Mucosa of descending colon (tissue), 3 donors: ENCODE measurements around the gene NFIC. TPM values are rescaled to one million over a fixed set of nuclear protein-coding genes. Genes with fewer than 3 reads are reported as not detected.

Source experiments
- ATAC-seq: fragments of 200-7000 bp; cut with Tn5 transposase; one replicate; pipeline ENCODE4 v1.9.1; 2020; ENCODE audit warnings: mild to moderate bottlenecking, moderate library complexity
- DNase-seq, 3 donors: peaks; one replicate each; pipeline ENCODE4 v3.0.0-alpha.2; 2020
- H3K36me3 ChIP-seq: fragments of 200-600 bp; one replicate; pipeline ENCODE4 v1.8.0; 2021; ENCODE audit warnings: low read depth, mild to moderate bottlenecking
- H3K4me1 ChIP-seq: fragments of 200-600 bp; one replicate; pipeline ENCODE4 v1.8.0; 2021; ENCODE audit warnings: low read depth, mild to moderate bottlenecking
- H3K4me3 ChIP-seq: fragments of 200-600 bp; one replicate; pipeline ENCODE4 v1.8.0; 2021; ENCODE audit warnings: mild to moderate bottlenecking
- H3K9me3 ChIP-seq: fragments of 200-600 bp; one replicate; pipeline ENCODE4 v1.8.0; 2021; ENCODE audit warnings: mild to moderate bottlenecking
- intact Hi-C, 2 donors: fragments of 100-400 bp; cut with DNase I in 1 of 2; cut with micrococcal nuclease in 1 of 2; formaldehyde crosslinking; loops; one replicate each; pipeline versions ENCODE4 v1.11.0 to v1.11.1; 2022; cut with DNase I, micrococcal nuclease
- long read RNA-seq, 2 donors: library from polyadenylated mRNA; unstranded; transcript quantifications; one replicate each; pipeline ENCODE4 v2.0.0, GENCODE V29; 2019 to 2021
- total RNA-seq, 3 donors: library from RNA; stranded (reverse); fragmentation: NEBNext Ultra II Directional in 2 of 3; extraction: Animal tissue kit (Norgen Biotek cat#: 25700) in 2 of 3; gene quantifications; one replicate each; pipeline versions ENCODE4 v1.2.1 to v1.2.4, GENCODE V29; 2021 to 2023
- TF ChIP-seq, protein P1 (sequence below): fragments of 200-600 bp; IDR thresholded peaks from one replicate; pipeline ENCODE4 v1.8.0; 2022; ENCODE audit warnings: antibody characterized with exemption, mild to moderate bottlenecking
- donor health status: DM: no; HTN: no; CAD: no; lungs with moderate emphysema.
- donor health status: DM: no; HTN: no; CAD: no.
- donor health status: DM: no; HTN: yes; CAD: no.

Gene NFIC
- total RNA-seq = 100 to 1,000 TPM in 1 of 3 donors, 10 to 100 TPM in 2; 38.4 to 210 (median 79.3) TPM
- long read RNA-seq, donor 1, full-length matches to known transcripts = 29 of 103 reads
- long read RNA-seq, donor 1, partial matches to known transcripts = 16 of 103 reads
- long read RNA-seq, donor 1, other reads (novel, unspliced or antisense) = 58 of 103 reads
- long read RNA-seq, donor 2, full-length matches to known transcripts = 38 of 71 reads
- long read RNA-seq, donor 2, partial matches to known transcripts = 7 of 71 reads
- long read RNA-seq, donor 2, other reads (novel, unspliced or antisense) = 26 of 71 reads

DNA sequence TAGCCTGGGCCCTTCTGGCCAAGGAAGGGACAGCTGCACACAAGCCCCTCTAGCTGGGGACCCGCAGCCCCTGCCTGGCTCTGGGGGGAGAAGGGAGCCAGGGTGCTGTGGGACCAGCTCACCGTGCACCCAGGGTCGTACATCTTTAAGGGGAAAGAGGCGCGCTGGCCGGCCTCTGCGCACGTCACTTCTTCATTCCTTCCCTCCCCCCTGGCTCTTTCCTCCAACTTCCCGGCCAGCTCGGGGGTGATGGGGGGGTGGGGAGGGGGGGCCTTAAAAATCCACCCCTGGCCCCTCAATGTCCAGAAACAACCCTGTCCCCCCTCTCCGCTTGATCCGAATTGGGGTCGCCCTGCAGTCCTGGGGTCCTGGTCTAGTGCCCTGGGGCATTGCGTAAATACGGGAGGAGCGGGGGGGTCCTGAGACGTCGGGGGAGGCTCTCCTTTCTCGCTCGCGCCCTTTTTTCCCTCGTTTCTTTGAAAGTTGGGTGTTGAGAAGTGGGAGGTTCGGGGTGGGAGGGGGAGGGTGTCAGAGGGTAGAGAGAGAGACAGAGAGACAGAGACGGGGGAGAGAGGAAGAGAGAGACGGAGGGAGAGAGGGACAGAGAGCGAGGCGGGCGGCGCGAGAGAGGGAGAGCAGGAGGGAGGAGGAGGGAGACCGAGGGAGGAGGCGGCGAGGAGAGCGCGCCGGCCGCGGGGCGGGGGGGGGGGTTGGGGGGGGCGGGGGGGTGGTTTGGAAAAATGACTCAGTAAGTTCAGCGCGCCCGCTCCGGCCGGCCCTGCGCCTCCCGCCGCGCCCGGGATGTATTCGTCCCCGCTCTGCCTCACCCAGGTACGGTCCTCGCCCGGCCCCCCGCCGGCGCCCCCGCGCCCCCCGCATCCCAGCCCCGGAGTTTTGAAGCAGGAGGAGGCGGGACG is at the start of gene NFIC:
NFIC (plus strand) TSS at position 748 of the 917 bp plus-strand sequence; CDS start at position 802, 54 bp downstream.
- no peaks in the 10 kb centered on the region for H3K9me3 ChIP-seq
- DNase-seq (peak; percentile 70 to 80 (median 76)), ATAC-seq (peak; percentile 72)
- no peaks in the 10 kb centered on the region for H3K36me3 ChIP-seq
- intact Hi-C loops = loop anchor here in 1 of 2 donors (10.0 kb wide), 1 partner anchor 59 kb away; no protein-coding TSS in a partner anchor
- peak within 1 kb of the TSS; percentile 40 for H3K4me3 ChIP-seq
- TF ChIP-seq, protein P1, sequence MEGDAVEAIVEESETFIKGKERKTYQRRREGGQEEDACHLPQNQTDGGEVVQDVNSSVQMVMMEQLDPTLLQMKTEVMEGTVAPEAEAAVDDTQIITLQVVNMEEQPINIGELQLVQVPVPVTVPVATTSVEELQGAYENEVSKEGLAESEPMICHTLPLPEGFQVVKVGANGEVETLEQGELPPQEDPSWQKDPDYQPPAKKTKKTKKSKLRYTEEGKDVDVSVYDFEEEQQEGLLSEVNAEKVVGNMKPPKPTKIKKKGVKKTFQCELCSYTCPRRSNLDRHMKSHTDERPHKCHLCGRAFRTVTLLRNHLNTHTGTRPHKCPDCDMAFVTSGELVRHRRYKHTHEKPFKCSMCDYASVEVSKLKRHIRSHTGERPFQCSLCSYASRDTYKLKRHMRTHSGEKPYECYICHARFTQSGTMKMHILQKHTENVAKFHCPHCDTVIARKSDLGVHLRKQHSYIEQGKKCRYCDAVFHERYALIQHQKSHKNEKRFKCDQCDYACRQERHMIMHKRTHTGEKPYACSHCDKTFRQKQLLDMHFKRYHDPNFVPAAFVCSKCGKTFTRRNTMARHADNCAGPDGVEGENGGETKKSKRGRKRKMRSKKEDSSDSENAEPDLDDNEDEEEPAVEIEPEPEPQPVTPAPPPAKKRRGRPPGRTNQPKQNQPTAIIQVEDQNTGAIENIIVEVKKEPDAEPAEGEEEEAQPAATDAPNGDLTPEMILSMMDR = no peak
- H3K4me1 ChIP-seq = peaks cover 8% of the 10 kb centered on the region

DNA sequence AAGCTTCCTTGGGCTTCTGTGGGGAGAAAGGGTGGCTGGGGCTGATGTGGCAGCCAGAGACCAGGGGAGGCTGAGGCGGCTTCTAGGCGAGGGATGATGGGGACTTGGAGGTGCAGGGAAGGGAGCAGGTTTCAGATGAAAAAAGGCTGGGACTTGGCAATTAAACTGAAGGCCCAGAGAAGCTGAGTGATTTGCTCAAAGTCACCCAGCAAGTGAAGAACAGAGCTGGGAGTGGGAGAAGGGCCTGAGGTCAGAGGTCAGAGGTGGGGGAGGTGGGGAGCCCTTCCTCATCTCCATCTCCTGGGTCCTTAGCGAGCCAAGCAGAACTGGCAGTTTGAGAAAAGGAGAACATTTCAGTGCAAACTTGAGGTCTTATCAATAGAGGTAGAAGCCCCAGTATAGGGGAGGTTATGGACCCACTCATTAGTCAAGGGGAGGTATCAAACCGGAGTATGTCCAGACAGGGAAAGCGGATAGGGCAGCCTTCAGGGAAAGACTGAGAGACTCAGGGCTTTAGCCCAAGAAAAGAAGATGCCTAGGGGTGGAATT is 49.6 kb upstream of the NFIC start:
- intact Hi-C loops = no loop called here
- no peak overlapping the region for H3K4me3 ChIP-seq
- H3K4me1 ChIP-seq = no peaks in the 10 kb centered on the region
- no peaks in the 10 kb centered on the region for H3K9me3 ChIP-seq
- no peak for DNase-seq
- H3K36me3 ChIP-seq = no peaks in the 10 kb centered on the region
- TF ChIP-seq, protein P1 = no peak
- ATAC-seq = no peak

DNA sequence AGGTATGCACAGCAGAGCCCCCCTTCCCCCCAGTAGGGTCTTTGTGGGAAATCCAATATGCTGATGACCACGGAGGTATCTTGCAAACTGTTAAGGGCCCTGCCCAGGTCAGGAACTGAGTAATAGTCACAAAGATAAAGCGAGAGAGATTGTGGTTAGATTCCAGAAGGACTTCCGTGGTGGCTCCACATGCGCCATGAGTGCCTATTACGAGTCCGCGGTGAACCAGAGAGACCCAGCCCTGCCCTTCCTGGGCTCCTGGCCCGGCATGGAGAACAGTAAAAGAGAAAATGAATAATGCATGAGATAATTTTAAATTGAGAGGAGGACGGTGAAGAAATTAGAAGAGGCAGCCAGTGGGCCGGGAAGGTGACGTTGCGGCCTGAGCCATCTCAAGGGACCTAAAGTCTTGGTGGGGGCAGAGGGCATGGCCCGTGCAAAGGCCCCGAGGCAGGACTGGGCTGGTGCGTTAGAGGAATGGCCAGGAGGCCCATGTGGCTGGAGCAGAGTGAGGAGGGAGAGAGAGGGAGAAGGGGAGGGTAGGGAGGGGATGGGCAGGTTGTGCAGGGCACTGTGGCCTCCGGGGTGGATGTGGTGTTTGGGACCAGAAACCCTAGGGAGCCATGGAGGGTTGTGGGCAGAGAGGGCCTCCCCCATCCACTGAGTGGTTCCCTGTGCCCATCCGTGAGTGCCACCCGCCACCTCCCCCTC is 46.6 kb upstream of the NFIC start:
- ATAC-seq (no peak), DNase-seq (no peak)
- Histone ChIP-seq H3K4me1 (no peaks in the 10 kb centered on the region), H3K9me3 (no peaks in the 10 kb centered on the region), H3K36me3 (no peaks in the 10 kb centered on the region), H3K4me3 (no peak overlapping the region)
- TF ChIP-seq, protein P1 = no peak
- intact Hi-C loops = no loop called here

DNA sequence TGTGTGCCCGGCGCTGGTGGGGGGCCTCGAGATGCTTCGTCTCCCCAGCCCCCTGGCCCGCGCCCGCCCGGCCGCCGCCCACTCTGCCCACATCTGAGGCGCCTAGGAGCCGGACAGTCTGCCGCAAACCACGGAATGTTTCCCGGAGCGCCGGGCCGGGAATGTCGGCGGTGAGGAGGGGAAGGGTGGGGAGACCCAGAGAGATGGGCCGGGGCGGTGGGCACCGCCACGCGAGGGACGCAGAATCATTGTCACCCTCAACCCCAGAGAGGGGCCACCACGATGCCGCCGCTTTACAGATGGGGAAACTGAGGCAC is 46.1 kb upstream of the NFIC start:
- Histone ChIP-seq H3K4me3 (no peak overlapping the region), H3K4me1 (no peaks in the 10 kb centered on the region), H3K36me3 (no peaks in the 10 kb centered on the region), H3K9me3 (no peaks in the 10 kb centered on the region)
- ATAC-seq = no peak
- intact Hi-C loops = no loop called here
- TF ChIP-seq, protein P1 = no peak
- no peak for DNase-seq

DNA sequence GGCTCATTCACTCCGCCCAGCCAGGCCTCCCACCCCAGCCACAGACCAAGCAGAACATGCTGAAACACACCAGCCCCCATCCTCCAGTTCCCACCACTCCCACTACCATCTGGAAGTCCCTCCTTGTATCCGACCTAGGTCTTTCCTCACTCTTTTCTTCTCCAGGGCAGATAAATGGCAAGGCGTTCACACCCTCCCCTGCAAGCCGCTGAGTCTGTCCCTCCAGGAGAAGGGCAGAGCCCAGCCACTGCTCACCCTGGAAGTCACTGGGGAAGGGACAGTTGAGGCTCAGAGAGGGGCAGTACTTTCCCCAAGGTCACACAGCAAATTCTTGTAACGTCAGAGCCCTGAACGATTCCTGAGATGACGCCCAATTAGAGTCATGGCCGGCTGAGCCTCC is 45.5 kb upstream of the NFIC start:
- no peaks in the 10 kb centered on the region for H3K36me3 ChIP-seq
- DNase-seq = no peak
- intact Hi-C loops = no loop called here
- no peaks in the 10 kb centered on the region for H3K9me3 ChIP-seq
- H3K4me3 ChIP-seq = no peak overlapping the region
- H3K4me1 ChIP-seq = no peaks in the 10 kb centered on the region
- TF ChIP-seq, protein P1 = no peak
- no peak for ATAC-seq
